A549 (cell line): ENCODE data around the gene LMO1. TPM values are rescaled to one million over a fixed set of nuclear protein-coding genes. Genes with fewer than 3 reads are reported as not detected.
A peak's percentile ranks its signal among the peaks of the same experiment; 100 is the strongest.

ENCODE experiments used
- ATAC-seq, 2 experiments: fragments of 200-7000 bp in 1 of 2; fragments of >200 bp in 1 of 2; cut with Nextera tagmentation in 1 of 2; cut with Tn5 transposase in 1 of 2; 3 replicates each; pipeline versions ENCODE4 v1.8.0 to v1.9.1; 2018 to 2020; ENCODE audit warnings: mild to moderate bottlenecking in 1 of 2, moderate library complexity in 1 of 2
- CTCF ChIA-PET: fragments of 300-600 bp; sonication (Branson Sonifier 250); formaldehyde crosslinking; extraction: SDS; loops from one replicate; lab custom pipeline; 2021; ENCODE audit warnings: antibody characterized with exemption, inconsistent platforms; lab: Yijun Ruan, JAX
- POLR2A ChIA-PET: fragments of 350-600 bp; formaldehyde crosslinking; extraction: SDS; loops from one replicate; lab custom pipeline; 2021; ENCODE audit warnings: antibody characterized with exemption, inconsistent platforms; lab: Yijun Ruan, JAX
- DNase-seq, 2 experiments: peaks; one replicate each; pipeline versions ENCODE4 v3.0.0 to v3.0.0-alpha.2; 2011 to 2016; ENCODE audit warnings: low read depth in 1 of 2, low spot score in 1 of 2
- FAIRE-seq: peaks from 2 replicates; lab custom pipeline; 2011; peaks lifted over from hg19 to GRCh38; lab: Jason Lieb, UNC
- H3K27ac ChIP-seq, 2 experiments: fragments of >200 bp; sonication (Bioruptor Twin); formaldehyde crosslinking; 3 replicates each; pipeline ENCODE4 v1.5.1; 2016 to 2017
- H3K4me1 ChIP-seq: fragments of >200 bp; sonication (Bioruptor Twin); formaldehyde crosslinking; 3 replicates; pipeline ENCODE4 v1.6.1; 2016
- H3K4me2 ChIP-seq: fragments of >200 bp; sonication (Bioruptor Twin); formaldehyde crosslinking; 3 replicates; pipeline ENCODE4 v1.6.1; 2016
- H3K4me3 ChIP-seq: fragments of >200 bp; sonication (Bioruptor Twin); formaldehyde crosslinking; 3 replicates; pipeline ENCODE4 v1.5.1; 2016
- H3K9me3 ChIP-seq: fragments of >200 bp; sonication (Bioruptor Twin); formaldehyde crosslinking; 3 replicates; pipeline ENCODE4 v1.6.1; 2016
- BHLHE40 ChIP-seq: IDR thresholded peaks from 2 replicates; pipeline ENCODE4 v1.6.1; 2012; ENCODE audit warnings: low read depth, low read length, inconsistent platforms
- CBX8 ChIP-seq: fragments of 200-600 bp; sonication (generic); IDR thresholded peaks from 2 replicates; pipeline ENCODE4 v1.6.1; 2016
- CEBPB ChIP-seq, 2 experiments: fragments of >200 bp in 1 of 2; sonication (Bioruptor Twin) in 1 of 2; formaldehyde crosslinking in 1 of 2; IDR thresholded peaks; 2 replicates each; pipeline ENCODE4 v1.6.1; 2012 to 2016
- CHD2 ChIP-seq: fragments of 150-350 bp; IDR thresholded peaks from 2 replicates; pipeline ENCODE4 v1.6.1; 2014; ENCODE audit warnings: low read length; ENCODE audit not compliant: partially characterized antibody
- CHD4 ChIP-seq: fragments of 200-600 bp; sonication (generic); IDR thresholded peaks from 2 replicates; pipeline ENCODE4 v1.6.1; 2016; ENCODE audit warnings: antibody characterized with exemption, mild to moderate bottlenecking, borderline replicate concordance
- GATA3 ChIP-seq: IDR thresholded peaks from 2 replicates; pipeline ENCODE4 v1.6.1; 2012; ENCODE audit warnings: borderline replicate concordance
- HDAC2 ChIP-seq: fragments of 200-600 bp; sonication (generic); IDR thresholded peaks from 2 replicates; pipeline ENCODE4 v1.6.1; 2016
- KDM5A ChIP-seq: fragments of 200-600 bp; sonication (generic); IDR thresholded peaks from 2 replicates; pipeline ENCODE4 v1.6.1; 2016; ENCODE audit warnings: antibody characterized with exemption, mild to moderate bottlenecking
- MAFK ChIP-seq: fragments of 450-650 bp; IDR thresholded peaks from 2 replicates; pipeline ENCODE4 v1.6.1; 2014; ENCODE audit not compliant: partially characterized antibody
- MYC ChIP-seq: IDR thresholded peaks from 2 replicates; pipeline ENCODE4 v1.6.1; 2012; ENCODE audit warnings: mild to moderate bottlenecking, inconsistent platforms, low read length, improper control_type of control experiment, borderline replicate concordance
- NR3C1 ChIP-seq: fragments of >200 bp; sonication (Bioruptor Twin); formaldehyde crosslinking; IDR thresholded peaks from 3 replicates; pipeline ENCODE4 v1.6.1; 2017
- PHF8 ChIP-seq: fragments of 200-600 bp; sonication (generic); IDR thresholded peaks from 2 replicates; pipeline ENCODE4 v1.6.1; 2016; ENCODE audit warnings: low read depth, mild to moderate bottlenecking, antibody characterized with exemption, moderate library complexity, borderline replicate concordance
- POLR2AphosphoS2 ChIP-seq: conservative IDR thresholded peaks from 2 replicates; pipeline ENCODE4 v1.6.1; 2012; ENCODE audit warnings: low read length, improper control_type of control experiment, inconsistent platforms
- RAD21 ChIP-seq, 2 experiments: fragments of >200 bp in 1 of 2; sonication (Bioruptor Twin) in 1 of 2; formaldehyde crosslinking in 1 of 2; IDR thresholded peaks in 1 of 2; conservative IDR thresholded peaks in 1 of 2; 2 replicates in 1 of 2; 3 replicates in 1 of 2; pipeline ENCODE4 v1.6.1; 2012 to 2018; ENCODE audit warnings: inconsistent platforms in 1 of 2
- RNF2 ChIP-seq: fragments of 200-600 bp; sonication (generic); IDR thresholded peaks from 2 replicates; pipeline ENCODE4 v1.6.1; 2016; ENCODE audit warnings: low read depth, mild to moderate bottlenecking, antibody characterized with exemption, moderate library complexity, borderline replicate concordance
- TP53 ChIP-seq: fragments of 250-450 bp; sonication (Bioruptor Pico); IDR thresholded peaks from 2 replicates; pipeline ENCODE4 v1.5.0; 2021; ENCODE audit warnings: mild to moderate bottlenecking, moderate library complexity
- ZFP36 ChIP-seq: fragments of 450-650 bp; IDR thresholded peaks from 2 replicates; pipeline ENCODE4 v1.6.1; 2014; ENCODE audit warnings: borderline replicate concordance; ENCODE audit not compliant: partially characterized antibody
- WGBS: methylation state at CpG from one replicate; pipeline ENCODE4 v1.1.6; 2017; ENCODE audit errors: missing lambda C conversion rate; 5-methylcytosine and 5-hydroxymethylcytosine counted together
- polyA plus RNA-seq, 4 experiments: library from polyadenylated mRNA; depleted of rRNA in 3 of 4; stranded (reverse); fragments of >200 nt; fragmentation: RNase III in 1 of 4; extraction: RNeasy Plus Mini Kit Qiagen cat#74134 plus additional on column Dnase treatment in 1 of 4; gene quantifications; 2 replicates in 3 of 4; 3 replicates in 1 of 4; pipeline ENCODE4 v1.2.3, GENCODE V29; 2011 to 2017
- TF ChIP-seq, protein P1 (sequence below): fragments of 150-350 bp; IDR thresholded peaks from 2 replicates; pipeline ENCODE4 v1.6.1; 2014; ENCODE audit warnings: low read depth, mild to moderate bottlenecking, low read length
- TF ChIP-seq, protein P2 (sequence below): fragments of 250-450 bp; sonication (Bioruptor Pico); IDR thresholded peaks from 2 replicates; pipeline ENCODE4 v1.5.0; 2021; ENCODE audit warnings: mild to moderate bottlenecking, moderate library complexity, borderline replicate concordance
- TF ChIP-seq, protein P3 (sequence below): IDR thresholded peaks from 2 replicates; pipeline ENCODE4 v1.6.1; 2012

Gene LMO1
- polyA plus RNA-seq, 2 of the 4 experiments (the other 2 are of a cell fraction): 0.18 to 2.7 TPM

DNA sequence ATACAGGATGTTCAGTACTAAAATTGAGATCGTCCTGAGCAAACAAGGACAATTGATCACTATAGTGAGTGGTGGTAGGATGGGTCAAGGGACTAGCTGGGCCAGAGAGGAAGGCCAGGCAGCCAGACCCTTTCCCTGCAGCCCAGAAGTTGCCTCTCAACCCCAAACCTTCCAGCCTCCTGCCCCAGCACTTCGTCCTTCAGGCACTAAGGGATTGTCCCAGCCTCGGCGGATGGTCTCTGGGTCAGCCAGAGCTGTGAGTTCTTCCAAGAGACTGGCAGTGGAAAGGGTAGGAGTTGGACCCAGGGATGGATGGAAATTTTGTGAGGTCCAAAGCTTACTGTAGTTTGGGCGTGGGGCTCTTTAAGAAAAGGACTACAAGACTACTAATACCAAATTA lies 3.6 kb upstream of the LMO1 start:
- no peak for TF ChIP-seq RNF2
- TF ChIP-seq, protein P1, sequence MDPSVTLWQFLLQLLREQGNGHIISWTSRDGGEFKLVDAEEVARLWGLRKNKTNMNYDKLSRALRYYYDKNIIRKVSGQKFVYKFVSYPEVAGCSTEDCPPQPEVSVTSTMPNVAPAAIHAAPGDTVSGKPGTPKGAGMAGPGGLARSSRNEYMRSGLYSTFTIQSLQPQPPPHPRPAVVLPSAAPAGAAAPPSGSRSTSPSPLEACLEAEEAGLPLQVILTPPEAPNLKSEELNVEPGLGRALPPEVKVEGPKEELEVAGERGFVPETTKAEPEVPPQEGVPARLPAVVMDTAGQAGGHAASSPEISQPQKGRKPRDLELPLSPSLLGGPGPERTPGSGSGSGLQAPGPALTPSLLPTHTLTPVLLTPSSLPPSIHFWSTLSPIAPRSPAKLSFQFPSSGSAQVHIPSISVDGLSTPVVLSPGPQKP: no peak
- no peak for TF ChIP-seq CHD2
- no peak for TF ChIP-seq NR3C1
- no peak for TF ChIP-seq RAD21 (conservative IDR thresholded peaks at IDR 0.05 in 1 of 2, IDR thresholded peaks at IDR 0.05 in 1 of 2)
- TF ChIP-seq, protein P2, sequence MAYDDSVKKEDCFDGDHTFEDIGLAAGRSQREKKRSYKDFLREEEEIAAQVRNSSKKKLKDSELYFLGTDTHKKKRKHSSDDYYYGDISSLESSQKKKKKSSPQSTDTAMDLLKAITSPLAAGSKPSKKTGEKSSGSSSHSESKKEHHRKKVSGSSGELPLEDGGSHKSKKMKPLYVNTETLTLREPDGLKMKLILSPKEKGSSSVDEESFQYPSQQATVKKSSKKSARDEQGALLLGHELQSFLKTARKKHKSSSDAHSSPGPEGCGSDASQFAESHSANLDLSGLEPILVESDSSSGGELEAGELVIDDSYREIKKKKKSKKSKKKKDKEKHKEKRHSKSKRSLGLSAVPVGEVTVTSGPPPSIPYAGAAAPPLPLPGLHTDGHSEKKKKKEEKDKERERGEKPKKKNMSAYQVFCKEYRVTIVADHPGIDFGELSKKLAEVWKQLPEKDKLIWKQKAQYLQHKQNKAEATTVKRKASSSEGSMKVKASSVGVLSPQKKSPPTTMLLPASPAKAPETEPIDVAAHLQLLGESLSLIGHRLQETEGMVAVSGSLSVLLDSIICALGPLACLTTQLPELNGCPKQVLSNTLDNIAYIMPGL (CRISPR knock-in tag): no peak
- TF ChIP-seq ZFP36: no peak
- TF ChIP-seq, protein P3, sequence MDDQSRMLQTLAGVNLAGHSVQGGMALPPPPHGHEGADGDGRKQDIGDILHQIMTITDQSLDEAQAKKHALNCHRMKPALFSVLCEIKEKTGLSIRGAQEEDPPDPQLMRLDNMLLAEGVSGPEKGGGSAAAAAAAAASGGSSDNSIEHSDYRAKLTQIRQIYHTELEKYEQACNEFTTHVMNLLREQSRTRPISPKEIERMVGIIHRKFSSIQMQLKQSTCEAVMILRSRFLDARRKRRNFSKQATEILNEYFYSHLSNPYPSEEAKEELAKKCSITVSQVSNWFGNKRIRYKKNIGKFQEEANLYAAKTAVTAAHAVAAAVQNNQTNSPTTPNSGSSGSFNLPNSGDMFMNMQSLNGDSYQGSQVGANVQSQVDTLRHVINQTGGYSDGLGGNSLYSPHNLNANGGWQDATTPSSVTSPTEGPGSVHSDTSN: no peak
- TF ChIP-seq MYC: no peak
- no peak for TF ChIP-seq PHF8
- no peak for TF ChIP-seq GATA3
- no peak for TF ChIP-seq KDM5A
- TF ChIP-seq TP53 (CRISPR knock-in tag): no peak
- TF ChIP-seq POLR2AphosphoS2: no peak
- TF ChIP-seq CEBPB (IDR thresholded peaks at IDR 0.05): no peak
- TF ChIP-seq CBX8: no peak
- no peak for TF ChIP-seq CHD4
- no peak for TF ChIP-seq MAFK
- TF ChIP-seq BHLHE40: no peak
- POLR2A ChIA-PET: no interaction called here
- Histone ChIP-seq H3K4me3 (peak overlapping the region; percentile 79; the same call in 1 of the 3 replicates), H3K4me2 (peak overlapping the region; percentile 98), H3K9me3 (no peaks in the 10 kb centered on the region), H3K27ac (no peak overlapping the region), H3K4me1 (peaks cover 4% of the 10 kb centered on the region; the same call in 1 of the 3 replicates)
- no peak for ATAC-seq
- no peak for DNase-seq
- FAIRE-seq: no peak
- CTCF ChIA-PET: interaction anchor here (1.0 to 16.5 kb wide), 4 partner anchors 17 to 300 kb away, joined by 3 to 424 read pairs (median 94); no protein-coding TSS in a partner anchor
- 92% methylated on average over 5 of the region's 5 CpGs for WGBS

DNA sequence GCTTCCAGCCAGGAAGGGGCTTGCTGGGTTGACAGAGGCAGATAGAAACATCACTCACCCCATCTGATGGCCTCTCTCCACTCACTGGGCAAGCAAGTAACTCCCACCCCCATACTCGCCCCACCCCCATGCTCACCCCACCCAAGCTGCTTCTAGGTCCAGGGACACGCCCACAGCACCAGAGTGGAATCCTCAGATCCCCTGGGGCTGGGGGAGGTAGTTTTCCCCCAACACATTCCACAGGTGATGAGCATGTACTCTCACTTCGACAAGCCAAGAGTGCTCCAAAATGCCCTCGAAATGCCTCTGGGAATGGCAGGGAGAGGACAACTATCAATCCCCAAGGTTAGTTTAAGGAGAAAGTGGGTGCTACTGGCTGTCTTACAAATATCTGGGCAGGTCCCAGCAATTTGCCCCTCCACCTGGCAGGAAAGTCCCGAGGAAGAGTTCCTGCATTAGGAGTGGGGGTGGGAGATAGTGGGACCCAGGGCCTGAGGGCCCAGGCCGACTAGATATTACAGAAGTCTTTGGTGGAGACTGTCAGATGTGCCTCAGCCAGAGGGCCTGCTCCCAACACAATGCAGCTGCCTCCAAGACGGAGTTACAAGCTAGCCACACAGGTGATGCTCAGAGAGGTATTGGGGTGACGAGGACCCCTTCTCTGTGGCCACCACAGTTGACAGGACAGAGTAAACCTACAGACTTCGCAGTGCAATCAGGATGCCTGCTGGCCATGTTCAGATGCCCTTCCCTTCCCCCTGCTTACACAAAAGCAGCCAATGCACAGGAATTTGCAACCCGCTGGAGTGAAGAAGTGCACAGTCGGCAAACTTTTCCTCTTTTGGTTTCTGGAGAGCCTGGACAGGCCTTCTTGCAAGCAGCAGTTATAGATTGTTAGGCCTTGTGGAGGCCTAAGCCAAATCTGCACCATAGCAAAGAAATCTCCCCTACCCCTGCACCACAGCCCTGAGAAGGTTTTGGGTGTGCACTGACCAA lies 2.9 kb upstream of the LMO1 start:
- ChIA-PET CTCF (interaction anchor here (0.8 to 16.5 kb wide), 12 partner anchors 12 to 328 kb away, joined by 3 to 424 read pairs (median 5); partner anchors contain the start of gene STK33), POLR2A (no interaction called here)
- no peak for FAIRE-seq
- no peak overlapping the region for H3K4me3 ChIP-seq
- TF ChIP-seq MAFK: peak; percentile 95
- TF ChIP-seq HDAC2: no peak
- no peak for DNase-seq
- H3K4me1 ChIP-seq: peaks cover 4% of the 10 kb centered on the region; the same call in 1 of the 3 replicates
- H3K9me3 ChIP-seq: no peaks in the 10 kb centered on the region
- no peak overlapping the region for H3K27ac ChIP-seq
- 85% methylated on average over 10 of the region's 11 CpGs for WGBS
- no peak overlapping the region for H3K4me2 ChIP-seq
- ATAC-seq: no peak
